Ecto neural progenitor cell (in vitro differentiated cells): ENCODE data around the gene MYO18B.

Experiments used
- DNase-seq: peaks from one replicate; pipeline ENCODE4 v3.0.0-alpha.2; 2018; ENCODE audit warnings: low spot score

Gene MYO18B

GRCh38 chr22:25852223-25852622 lies 110.2 kb downstream of the MYO18B start:
- DNase-seq, result no peak

- peak; percentile 21 for DNase-seq
Measured at GRCh38 chr22:25853078-25853477, 111.1 kb downstream of the MYO18B start.

GRCh38 chr22:25853501-25854284 lies 111.7 kb downstream of the MYO18B start:
- peak; percentile 17 for DNase-seq

- DNase-seq, result no peak
Measured at GRCh38 chr22:25869771-25870170, 127.8 kb downstream of the MYO18B start.

GRCh38 chr22:25874327-25874726 lies 132.3 kb downstream of the MYO18B start:
- DNase-seq, result no peak

- DNase-seq, result no peak
Measured at GRCh38 chr22:25875461-25875860, 133.5 kb downstream of the MYO18B start.

GRCh38 chr22:25876871-25877270 lies 134.9 kb downstream of the MYO18B start:
- DNase-seq, result no peak

GRCh38 chr22:25878933-25879332 lies 136.9 kb downstream of the MYO18B start:
- no peak for DNase-seq

- DNase-seq, result no peak
Measured at GRCh38 chr22:25880524-25880923, 138.5 kb downstream of the MYO18B start.

GRCh38 chr22:25881210-25881755 lies 139.3 kb downstream of the MYO18B start:
- no peak for DNase-seq

- no peak for DNase-seq
Measured at GRCh38 chr22:25882360-25882759, 140.4 kb downstream of the MYO18B start.

GRCh38 chr22:25883482-25884033 lies 141.6 kb downstream of the MYO18B start:
- DNase-seq, result no peak

GRCh38 chr22:25884121-25884520 lies 142.1 kb downstream of the MYO18B start:
- DNase-seq, result no peak

GRCh38 chr22:25888399-25889054 lies 146.5 kb downstream of the MYO18B start:
- DNase-seq, result no peak

GRCh38 chr22:25890651-25891050 lies 148.7 kb downstream of the MYO18B start:
- no peak for DNase-seq

- no peak for DNase-seq
Measured at GRCh38 chr22:25892678-25893077, 150.7 kb downstream of the MYO18B start.

GRCh38 chr22:25895678-25896077 lies 153.7 kb downstream of the MYO18B start:
- DNase-seq, result no peak

GRCh38 chr22:25896098-25896497 lies 154.1 kb downstream of the MYO18B start:
- no peak for DNase-seq

GRCh38 chr22:25896592-25896991 lies 154.6 kb downstream of the MYO18B start:
- DNase-seq, result no peak

GRCh38 chr22:25898707-25899365 lies 156.8 kb downstream of the MYO18B start:
- no peak for DNase-seq

GRCh38 chr22:25899566-25899965 lies 157.6 kb downstream of the MYO18B start:
- no peak for DNase-seq

GRCh38 chr22:25900390-25900789 lies 158.4 kb downstream of the MYO18B start:
- DNase-seq, result no peak
